GM12864 (cell line): ENCODE results near the gene TM4SF1.

Experiments
- DNase-seq: peaks from one replicate; pipeline ENCODE4 v3.0.0-alpha.2; 2011; ENCODE audit warnings: low read depth
- H3K4me3 ChIP-seq: 2 replicates; pipeline ENCODE4 v1.5.1; 2011; ENCODE audit warnings: mild to moderate bottlenecking, low read depth, low read length, control low read depth
- TF ChIP-seq, protein P1 (sequence below): IDR thresholded peaks from 2 replicates; pipeline ENCODE4 v1.5.1; 2011; ENCODE audit warnings: low read depth, mild to moderate bottlenecking, moderate library complexity, low read length, control low read depth, inconsistent platforms; ENCODE audit errors: missing control alignments

Gene TM4SF1

DNA sequence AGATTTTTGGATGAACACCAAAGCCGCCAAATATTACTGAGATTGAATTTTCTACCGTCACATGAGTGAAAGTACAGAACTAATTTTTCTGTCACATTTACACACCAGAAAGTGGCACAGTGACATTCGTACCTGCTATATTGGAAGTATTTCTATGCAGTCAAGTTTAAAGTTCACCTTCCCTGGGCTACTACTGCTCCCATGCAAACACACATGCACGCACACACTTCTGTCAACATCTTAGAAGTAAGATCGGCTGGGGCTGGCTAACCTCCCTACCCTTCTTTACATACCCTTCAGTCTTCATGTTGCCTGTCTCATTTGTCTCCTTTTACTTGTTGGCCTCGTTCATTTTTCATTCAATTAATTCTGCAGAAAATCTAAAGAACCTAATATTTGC is 19.0 kb upstream of the TM4SF1 start:
- TF ChIP-seq, protein P1, sequence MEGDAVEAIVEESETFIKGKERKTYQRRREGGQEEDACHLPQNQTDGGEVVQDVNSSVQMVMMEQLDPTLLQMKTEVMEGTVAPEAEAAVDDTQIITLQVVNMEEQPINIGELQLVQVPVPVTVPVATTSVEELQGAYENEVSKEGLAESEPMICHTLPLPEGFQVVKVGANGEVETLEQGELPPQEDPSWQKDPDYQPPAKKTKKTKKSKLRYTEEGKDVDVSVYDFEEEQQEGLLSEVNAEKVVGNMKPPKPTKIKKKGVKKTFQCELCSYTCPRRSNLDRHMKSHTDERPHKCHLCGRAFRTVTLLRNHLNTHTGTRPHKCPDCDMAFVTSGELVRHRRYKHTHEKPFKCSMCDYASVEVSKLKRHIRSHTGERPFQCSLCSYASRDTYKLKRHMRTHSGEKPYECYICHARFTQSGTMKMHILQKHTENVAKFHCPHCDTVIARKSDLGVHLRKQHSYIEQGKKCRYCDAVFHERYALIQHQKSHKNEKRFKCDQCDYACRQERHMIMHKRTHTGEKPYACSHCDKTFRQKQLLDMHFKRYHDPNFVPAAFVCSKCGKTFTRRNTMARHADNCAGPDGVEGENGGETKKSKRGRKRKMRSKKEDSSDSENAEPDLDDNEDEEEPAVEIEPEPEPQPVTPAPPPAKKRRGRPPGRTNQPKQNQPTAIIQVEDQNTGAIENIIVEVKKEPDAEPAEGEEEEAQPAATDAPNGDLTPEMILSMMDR, result no peak
- DNase-seq, result no peak
- H3K4me3 ChIP-seq, result no peak overlapping the region

DNA sequence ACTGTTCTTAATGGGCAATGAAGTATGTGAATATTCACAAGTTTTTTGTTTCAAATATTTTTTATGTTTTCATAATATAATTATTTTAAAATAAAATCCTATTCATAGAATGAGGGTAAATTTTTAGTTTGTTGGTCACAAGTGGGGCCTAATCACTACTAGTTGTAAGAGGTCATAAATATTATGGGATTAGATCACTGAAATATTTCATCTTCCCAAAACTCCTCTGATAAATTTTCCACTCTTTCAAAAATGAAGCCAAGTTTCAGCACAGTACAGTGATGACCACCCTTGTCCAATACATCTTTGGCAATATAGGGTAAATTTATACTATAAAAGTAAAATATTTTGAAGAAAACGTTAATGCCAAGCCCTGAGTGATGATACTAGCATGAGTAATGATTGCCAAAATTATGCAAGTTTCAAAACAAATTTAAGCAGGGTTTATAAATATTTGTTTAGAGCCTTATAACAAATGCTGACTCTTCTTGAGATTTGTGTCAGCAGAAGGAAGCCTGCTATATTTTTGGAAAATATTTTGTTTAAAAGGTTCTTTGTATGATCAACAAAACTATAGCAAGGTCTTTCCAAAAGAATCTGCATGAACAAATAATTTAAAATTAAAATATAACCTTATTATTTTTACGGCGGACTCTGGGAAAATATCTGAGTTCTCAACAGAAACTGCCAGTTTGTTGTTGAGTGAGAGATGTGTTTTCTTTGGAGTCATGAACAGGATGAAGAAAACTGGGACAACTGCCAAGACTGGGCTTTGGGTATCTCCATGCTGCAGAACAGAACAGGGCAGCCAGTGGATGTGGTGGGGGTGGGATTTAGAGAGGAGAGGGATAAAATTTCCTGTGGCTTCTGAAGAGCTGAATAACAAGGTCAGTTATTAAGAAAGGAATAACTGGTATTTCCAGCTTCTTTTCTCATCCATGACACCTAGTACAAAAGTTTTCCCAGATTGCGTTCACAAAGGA is 17.9 kb upstream of the TM4SF1 start:
- no peak overlapping the region for H3K4me3 ChIP-seq
- DNase-seq, result no peak
- TF ChIP-seq, protein P1, result no peak

DNA sequence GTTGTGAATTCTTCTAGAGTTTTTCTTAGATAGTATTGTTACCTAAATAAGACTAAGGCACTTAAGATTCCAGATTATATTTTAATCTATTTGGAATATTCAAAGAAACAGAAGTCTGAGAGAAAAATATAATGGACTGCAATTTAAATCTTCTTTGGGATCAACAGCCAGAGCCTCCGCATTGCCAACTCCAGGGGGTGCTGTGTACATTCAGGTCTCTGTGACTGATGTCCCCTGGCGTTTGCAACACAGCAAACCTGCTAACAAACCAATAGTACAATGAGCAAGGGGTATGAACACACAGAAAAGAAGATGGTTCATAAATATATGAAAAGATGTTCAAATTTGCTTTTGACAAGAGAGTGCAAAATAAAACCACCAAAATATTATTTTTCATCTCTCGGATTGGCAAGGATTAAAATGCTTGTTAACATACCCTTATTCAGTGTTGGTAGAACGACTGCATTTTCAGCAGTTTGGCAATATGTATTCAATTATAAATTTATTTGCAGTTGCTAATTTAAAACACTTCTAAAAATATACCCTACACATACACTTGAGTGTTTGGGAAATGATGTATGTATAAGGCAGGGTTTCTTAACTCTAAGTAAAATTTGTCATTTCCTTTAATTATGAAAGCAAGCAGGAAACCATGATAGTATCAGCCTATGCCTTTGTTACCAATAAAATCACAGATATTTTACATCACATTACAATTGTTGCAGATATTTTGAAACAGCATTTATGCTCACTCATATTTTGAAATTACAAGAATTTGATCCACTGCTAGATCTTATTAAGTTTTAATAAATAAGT is 16.1 kb upstream of the TM4SF1 start:
- peak; percentile 29 for DNase-seq
- no peak overlapping the region for H3K4me3 ChIP-seq

DNA sequence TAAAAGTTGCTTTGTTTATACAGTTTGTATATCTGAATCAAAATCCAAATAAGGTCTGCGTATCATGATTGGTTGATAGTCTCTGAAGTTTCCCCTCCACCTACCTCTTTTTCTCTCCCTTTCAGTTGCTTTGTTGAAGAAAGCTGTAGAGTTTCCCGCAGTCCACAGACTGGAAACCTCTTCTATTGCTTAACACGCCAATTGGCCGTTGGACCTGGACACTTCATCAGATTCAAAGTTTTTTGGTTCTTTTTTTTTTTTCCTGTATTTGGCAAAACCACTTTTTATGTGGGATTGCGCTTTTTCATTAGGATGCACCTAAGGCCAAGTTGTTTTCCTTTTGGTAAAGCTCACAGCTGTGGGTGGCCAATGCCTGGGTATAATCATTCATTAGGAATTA is 14.5 kb upstream of the TM4SF1 start:
- no peak for DNase-seq
- no peak overlapping the region for H3K4me3 ChIP-seq
- TF ChIP-seq, protein P1, result no peak

More for the DNA sequence above, 16.1 kb upstream of the TM4SF1 start:
- TF ChIP-seq, protein P1, result peak; percentile 79

DNA sequence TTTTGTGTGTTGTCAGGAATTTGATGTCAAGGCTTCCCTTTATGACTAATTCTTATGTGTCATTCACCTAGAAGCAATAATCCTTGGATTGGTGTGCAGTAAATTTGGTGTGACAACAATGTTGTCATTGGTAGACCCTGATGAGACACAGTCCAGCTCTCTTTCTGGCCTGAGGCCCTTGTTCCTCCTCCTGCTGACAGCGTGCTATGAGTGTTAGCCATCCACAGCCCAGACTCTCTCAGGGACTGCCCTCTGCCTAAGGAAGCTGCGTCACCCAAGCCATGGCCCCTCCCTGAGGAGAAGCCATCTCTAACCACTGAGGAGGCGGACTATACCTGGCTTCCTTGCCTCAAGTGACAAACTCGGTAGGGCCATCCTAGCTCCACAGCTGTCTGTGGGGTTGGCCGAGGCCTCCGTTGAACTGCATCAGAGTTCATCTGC is 13.3 kb upstream of the TM4SF1 start:
- TF ChIP-seq, protein P1, result no peak
- H3K4me3 ChIP-seq, result no peak overlapping the region
- DNase-seq, result no peak

DNA sequence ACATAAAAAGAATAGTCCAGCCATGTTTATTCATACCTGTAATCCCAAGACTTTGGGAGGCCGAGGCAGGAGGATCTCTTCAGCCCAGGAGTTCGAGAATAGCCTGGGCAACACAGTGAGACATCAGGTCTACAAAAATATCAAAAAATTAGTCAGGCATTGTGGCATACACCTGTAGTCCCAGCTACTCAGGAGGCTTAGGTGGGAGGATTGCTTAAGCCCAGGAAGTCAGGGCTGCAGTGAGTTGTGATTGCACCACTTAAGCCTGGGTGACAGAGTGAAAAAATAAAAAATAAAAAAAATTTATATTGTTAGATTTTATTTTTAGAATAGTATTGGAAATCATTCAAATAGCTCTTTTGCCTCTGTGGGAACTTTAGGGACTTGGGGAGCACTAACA is 12.8 kb upstream of the TM4SF1 start:
- H3K4me3 ChIP-seq, result no peak overlapping the region
- TF ChIP-seq, protein P1, result no peak
- no peak for DNase-seq
